GM19467 (cell line): Measurements from ENCODE around the gene SCML2.
"Not testable (repeated sequence)": the region's sequence is repeated elsewhere in the genome, so short reads cannot be mapped to it uniquely, and the experiment has no call there.

Source experiments
- ATAC-seq: cut with Tn5 transposase; IDR thresholded peaks from one replicate; pipeline ENCODE4 v1.9.1; 2021; ENCODE audit warnings: mild to moderate bottlenecking, moderate library complexity; ENCODE audit not compliant: unreplicated experiment

The SCML2 gene

DNA sequence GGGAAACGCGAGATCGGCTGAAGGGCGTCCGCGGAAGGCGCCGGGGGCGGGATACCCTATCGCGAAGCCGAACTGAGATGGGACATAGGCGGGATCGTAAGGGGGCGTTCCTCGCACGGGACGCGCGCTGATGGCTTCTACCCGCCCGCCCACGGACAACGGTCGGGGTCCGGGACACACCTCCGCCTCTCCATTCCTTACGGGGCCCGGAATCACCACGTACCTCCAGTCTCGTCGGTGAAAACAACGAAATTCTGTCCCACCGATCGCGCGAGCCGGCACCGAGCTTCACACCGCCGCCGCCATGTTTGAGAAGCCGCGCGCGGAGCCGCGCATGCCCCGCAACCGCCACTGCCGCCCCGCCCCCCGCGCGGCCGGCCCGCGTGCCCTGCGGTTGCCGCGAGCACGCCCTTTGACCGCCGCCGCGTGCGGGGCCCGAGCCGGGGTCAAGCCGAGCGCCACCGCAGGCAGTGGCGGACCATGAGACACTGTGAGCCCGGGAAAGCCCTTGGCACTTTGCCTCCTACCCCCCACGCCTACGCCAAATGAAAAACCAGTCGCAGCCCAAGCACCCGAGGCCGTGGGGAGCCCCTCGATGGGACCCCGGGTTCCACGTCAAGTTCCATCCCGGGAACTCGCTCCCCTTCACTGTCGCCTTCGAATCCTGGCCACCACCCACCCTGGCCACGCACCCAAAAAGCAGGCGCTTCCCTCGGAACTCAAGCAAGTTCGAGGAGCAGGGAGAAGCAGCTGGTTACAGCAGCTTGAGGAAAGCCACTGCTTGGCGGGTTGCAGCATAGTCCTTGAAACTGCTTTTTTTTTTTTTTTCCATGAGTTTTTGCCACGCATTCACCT is at the start of gene SCML2:
Gene SCML2 (minus strand): TSS at position 320 of the 855 bp plus-strand sequence. CDS start 20,617 bp downstream, outside the sequence.
- ATAC-seq = no peak

DNA sequence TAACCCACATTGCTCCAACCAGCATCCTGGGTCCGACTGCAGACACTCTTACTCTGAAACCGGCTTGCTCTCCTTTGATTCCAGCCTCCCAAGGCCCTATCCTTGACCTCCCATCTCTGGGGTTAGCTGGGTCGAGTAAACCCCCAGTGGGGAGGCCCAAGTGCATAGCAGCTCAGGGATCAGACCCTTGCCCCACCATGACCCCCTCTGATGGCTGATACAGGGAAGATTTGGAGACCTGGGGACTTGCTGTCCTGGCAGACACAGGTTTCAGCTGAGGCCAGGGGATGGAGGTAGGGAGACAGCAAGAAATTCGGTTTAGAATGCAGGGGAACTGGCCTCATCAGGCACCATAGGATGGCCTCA is 47.3 kb upstream of the SCML2 start:
- ATAC-seq = no peak

DNA sequence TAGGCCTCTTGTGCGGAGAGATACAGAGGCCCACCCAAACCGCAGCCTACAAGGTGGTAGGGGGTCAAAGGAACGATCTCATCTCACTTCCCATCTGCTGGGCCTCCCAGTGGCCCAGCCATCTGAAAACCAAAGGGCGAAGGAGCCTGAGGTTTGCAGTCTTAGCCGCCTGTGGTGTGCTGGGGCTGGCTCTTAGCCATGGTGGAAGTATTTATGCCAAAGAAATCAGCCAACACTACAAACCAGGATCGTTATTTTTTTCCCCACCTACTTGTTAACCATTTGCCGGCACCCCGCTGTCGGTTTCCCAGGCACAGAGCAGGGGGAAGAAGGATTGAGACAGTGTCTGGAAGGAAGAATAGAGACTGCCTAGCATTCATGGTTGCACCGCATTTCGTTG is 40.0 kb upstream of the SCML2 start:
- no peak for ATAC-seq

DNA sequence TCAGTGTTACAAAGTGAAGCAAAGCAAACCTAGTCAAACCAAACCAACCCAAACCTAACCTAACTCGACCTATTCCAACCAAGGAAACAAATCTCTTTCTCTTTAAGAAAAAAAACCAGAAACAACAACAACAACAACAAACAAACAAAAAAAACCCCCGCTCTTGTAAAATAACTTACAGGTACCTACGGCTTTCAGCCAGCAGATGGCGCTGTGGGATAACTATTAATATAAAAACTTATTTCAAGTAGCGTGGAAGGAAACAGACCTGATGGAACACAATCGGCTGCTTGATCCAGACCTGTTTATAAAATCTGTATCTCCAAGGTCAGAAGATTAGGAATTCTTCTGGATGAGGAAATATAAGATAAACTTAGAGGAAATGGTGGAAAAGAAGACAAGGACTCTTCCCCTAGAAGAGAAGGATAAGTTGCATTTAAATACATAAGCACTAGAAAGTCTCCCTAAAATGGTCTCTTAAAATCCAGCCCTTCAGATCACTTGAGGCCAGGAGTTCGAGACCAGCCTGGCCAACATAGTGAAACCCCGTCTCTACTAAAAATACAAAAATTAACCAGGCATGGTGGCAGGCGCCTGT is 36.6 kb upstream of the SCML2 start:
- no peak for ATAC-seq

DNA sequence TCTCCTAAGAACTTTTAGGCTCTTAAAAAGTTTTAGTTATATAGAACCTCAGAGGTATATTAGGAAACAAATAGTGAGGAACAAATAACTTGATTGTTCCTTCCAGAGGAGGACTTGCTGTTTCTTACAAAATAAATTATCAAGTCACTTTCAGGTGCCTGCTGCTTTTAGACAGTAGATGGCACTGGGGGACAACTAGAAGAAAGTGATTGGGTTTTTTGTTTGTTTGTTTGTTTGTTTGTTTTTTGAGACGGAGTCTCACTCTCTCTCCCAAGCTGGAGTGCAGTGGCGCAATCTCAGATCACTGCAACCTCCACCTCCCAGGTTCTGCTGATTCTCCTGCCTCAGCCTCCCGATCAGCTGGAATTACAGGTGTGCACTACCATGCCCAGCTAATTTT is 35.5 kb upstream of the SCML2 start:
- no peak for ATAC-seq

DNA sequence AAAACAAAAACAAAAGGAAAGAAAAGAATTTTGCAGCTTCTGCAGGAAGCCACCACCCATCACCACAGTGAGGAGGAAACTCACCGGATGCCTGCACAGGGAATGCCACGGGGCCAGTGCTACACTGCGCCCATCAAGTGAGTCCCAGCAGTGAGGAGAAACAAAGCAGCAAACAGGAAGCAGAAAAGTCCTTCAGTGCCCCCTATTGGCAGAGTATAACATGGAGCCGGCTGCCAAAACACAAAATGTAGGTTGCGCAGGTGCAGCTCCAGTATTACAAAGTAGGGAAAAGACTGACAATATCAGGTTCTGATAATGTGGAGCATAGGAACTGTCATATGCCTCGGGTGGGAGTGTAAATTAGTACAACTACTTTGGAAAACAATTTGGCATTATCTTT is 23.3 kb upstream of the SCML2 start:
- no peak for ATAC-seq

DNA sequence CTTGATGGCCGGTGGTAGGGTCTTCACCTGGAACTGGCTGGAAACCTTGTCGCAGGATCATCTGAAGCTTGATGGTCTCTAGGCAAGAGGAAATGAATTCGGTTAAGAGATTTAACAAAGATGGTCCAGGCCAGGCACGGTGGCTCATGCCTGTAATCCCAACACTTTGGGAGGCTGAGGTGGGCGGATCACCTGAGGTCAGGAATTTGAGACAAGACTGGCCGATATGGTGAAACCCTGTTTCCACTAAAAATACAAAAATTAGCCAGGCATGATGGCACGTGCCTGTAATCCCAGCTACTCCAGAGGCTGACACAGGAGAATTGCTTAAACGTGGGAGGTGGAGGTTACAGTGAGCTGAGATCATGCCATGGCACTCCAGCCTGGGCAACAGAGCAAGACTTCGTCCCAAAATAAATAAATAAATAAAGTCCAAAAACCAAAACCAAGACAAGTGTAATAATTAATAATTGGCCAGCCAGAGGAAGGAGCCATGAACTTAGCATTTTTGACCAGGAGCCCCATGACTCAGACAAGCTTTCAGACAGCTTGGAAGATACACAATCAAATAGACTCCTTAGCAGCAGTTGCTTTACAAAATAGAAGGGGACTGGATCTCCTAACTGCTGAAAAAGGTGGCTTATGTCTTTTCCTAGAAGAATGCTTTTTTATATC is 20.8 kb upstream of the SCML2 start:
- not testable (repeated sequence) for ATAC-seq

DNA sequence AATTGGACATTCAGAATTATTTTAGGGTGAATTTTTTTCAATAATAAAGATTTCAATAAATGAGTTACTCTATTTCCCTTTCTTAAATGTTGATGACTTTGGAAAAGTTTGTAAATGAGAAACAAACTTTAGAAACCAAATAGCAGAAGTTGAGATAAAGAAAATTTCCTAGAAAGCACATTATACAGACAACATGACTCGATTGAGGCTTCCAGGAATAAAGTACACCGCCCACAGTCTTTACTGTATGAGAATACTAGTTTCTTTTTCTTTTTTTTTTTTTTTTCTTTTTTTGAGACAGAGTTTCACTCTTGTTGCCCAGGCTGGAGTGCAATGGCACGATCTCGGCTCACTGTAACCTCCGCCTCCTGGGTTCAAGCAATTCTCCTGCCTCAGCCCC is 14.6 kb upstream of the SCML2 start:
- ATAC-seq = not testable (repeated sequence)

DNA sequence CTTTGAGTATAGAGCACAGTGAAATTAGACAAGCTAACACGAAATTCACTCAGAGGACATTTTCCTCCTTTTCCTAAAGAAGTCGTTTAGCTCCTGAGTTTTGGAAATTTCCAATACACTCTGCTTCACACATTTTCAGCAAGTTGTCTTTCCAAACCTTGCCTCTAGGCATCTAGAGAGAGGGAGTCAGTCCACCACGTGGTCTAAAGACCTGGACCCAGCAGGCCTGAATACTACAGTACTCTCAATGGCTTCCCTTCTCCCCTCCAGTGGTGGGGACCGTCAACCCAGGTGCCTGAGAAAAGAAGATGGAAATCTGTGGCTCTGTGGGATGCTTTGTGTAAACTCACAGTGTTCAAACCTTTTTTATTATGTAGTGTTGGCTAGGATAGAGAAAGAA is 13.9 kb upstream of the SCML2 start:
- ATAC-seq = no peak

DNA sequence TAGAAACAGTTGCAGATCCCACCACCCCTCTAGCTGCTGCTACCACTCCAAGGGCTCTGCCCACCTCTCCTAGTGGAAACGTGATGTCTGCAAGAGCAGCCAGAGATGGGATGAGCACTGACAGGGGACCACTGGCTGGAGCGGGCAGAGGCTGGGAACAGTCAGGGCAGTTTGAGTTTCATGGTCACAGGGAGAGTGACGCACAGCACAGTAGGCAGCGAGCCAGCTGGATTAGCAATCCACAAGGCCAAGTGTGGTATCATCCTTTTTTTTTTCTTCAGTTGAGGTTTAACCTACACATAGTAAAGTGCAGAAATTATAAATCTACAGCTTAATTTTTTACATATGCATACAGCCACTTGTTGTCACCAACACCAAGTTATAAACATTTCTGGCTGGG is 6.4 kb upstream of the SCML2 start:
- ATAC-seq = no peak

DNA sequence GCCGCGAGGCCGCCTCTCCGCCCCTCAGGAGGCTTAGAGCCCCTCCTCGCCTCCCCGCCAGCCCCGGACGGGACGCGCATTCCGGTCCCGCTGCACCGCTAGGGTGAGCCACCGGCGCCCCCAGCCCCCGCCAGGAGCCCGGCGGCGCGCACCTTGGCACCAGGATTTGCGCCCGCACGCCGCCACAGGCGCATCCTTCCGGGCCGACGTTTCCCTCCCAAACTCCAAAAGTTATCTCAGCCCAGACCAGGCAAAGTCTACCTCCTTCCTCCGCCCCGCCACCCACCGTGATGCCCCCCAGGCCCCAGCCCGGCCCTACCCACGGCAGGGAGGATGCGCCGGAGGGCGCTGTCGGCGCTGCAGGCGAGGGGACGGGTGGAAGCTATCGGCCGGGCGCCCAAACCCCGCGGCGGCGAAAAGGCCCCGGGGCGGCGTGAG is 538 bp downstream of the SCML2 start:
- no peak for ATAC-seq

DNA sequence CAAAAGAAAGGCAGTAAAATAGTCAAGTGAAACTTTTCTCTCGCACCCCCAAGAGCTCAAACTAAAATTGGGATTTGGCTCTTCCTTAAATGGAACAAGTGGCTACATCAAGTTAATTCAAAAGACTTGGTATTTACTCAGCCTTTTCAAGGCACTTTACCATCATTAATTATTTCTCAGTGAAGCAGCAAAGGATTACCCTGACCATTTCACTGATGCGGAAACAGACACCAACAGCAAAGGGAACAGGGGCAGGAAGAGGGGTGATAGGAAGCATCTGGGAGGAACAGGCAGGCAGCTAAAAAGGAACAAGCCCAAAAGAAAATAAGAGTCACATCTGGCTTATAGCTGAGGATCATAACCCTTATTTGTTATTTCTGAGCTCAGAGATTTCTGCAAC is 2.7 kb downstream of the SCML2 start:
- ATAC-seq = no peak

DNA sequence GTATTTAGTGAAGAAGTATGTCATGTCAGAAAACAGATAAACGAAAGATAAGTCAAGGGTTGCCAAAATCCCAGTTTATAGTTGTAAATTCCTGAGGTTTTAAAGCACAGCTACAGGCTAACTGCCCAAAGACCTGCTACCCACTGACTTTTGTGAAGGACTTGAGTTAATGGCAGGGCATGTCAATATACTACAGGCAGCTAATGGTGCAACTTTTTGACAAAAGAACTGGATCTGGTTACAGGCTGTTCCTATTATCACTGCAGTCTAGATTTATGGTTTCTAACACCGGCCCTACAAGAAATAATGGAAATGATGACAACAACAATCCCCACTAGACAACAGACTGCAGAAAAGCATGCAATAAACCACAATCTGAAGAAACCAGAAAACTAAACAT is 6.4 kb downstream of the SCML2 start:
- ATAC-seq = no peak

DNA sequence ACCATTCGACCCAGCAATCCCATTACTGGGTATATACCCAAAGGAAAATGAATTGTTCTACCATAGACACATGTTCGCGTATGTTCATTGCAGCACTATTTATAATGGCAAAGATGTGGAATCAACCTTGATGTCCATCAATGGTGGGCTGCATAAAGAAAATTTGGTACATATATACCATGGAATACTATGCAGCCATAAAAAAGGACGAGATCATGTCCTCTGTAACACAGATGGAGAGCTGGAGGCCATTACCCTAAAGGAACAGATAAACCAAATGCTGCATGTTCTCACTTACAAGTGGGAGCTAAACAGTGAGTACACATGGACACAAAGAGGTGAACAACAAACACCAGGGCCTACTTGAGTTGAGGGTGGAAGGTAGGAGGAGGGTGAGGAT is 45.1 kb downstream of the SCML2 start:
- no peak for ATAC-seq

DNA sequence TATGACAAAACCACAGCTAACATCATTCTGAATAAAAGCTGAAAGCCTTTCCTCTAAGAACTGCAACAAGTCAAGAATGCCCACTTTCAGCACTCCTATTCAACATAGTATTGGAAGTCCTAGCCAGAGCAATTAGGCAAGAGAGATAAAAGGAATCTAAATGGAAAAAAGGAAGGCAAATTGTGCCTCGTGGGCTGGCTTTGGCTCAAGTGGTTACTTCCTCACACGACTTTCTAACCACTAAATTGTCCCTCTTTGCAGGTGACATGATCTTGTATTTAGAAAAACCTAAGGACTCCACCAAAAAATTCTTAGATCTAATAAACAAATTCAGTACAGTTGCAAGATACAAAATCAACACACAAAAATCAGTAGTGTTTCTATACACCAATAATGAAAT is 57.2 kb downstream of the SCML2 start:
- ATAC-seq = no peak

DNA sequence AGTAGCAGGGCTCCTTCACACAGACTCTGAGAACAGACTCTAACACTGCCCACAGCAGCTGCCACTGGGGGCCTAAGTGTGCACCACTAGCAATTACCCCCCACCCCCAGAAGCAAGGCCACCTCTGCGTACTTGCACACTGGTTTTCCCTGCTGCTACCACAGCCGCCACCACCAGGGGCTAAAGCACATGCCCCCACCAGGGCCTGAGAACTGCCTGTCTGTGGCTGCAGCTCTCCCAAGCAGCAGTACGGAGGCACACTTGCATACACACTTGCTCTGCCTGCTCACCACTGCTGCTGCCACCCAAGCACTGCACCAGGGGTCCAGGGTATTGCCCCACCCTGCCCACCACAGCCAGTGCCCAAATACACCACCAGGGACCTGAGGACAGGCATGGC is 59.6 kb downstream of the SCML2 start:
- no peak for ATAC-seq

DNA sequence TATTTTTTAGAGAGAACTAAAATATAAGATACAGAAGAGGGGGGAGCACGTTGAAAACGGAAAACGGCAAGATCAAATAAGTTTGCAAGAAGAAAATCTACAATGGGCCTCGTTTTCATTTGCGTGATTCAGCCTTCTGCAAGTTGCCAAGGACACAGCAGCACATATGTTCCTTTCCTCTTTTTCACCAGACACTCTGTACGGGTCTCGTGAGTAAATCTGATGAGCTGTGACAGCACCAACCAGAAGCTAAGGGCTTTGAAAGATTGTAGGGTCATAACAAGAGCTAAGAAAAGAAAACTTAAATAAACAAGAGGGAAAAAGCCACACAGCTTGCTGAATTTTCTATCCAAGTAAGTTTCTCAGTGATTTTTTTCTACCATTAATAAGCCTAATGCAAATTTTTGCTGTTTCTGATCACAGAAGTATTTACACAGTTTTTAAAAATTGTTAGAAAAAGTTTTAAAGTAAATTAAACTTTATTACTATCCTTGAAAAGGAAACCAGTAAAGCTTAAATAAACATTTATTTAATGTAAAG is 63.4 kb downstream of the SCML2 start:
- ATAC-seq = no peak

DNA sequence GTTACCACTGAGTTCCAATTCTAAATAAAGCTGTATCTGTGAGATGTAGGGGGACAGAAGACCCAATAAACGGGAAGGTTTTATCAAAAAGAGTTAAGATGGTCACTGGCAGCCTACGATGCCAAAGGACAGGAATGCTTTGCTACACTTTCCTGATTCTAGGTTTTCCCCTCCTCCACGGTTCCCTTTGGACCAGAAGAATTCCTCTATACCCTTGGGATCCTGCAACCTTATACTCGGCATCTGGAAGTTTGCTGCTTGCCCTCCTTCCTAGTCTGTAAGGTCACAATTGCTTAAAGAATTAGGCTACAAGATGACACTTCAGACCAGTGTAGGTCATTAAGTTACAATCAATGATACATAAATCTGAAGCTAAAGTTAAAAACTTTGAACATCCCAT is 64.3 kb downstream of the SCML2 start:
- no peak for ATAC-seq

DNA sequence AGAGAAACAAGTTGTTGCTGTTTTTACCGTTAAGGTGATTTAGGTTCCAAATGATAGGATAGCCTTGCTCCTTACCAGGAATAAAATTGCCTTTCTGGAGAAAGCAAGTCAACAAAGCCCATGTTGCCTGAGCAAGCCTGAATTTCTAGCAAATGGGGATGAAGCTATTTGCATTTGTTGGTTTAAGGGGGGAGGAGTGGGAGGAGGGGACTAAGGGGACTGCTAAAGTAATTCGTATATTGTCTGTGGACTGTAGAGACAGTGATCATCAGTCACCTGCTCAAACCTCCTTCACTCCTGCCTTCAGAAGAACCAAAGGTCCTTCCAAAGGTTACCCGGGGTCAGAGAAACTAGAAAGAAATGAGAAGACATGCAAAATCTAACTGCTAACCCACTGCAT is 65.8 kb downstream of the SCML2 start:
- ATAC-seq = no peak

DNA sequence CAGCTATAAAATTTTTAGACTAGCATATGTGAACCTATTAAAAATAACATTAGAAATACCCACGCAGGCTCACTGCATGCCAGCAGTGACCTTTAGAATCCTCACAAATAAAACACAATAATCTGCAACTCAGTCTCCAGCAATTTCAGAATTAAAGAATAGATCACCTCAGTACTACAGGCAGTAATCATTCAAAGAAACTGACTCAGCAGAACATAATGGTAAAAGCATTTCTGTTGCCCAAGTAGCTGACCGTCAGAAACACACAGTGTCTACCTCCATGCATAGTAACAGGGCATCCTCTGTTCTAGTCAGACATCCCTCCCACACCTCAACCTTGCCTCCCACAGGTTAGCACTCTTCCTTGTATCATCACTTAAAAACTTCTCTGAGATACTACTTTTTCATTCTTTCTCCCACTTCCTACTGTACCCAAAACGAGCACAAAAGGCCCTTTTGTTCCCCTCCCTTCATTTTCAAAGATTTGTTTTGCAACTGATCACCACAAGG is 68.1 kb downstream of the SCML2 start:
- ATAC-seq = no peak

DNA sequence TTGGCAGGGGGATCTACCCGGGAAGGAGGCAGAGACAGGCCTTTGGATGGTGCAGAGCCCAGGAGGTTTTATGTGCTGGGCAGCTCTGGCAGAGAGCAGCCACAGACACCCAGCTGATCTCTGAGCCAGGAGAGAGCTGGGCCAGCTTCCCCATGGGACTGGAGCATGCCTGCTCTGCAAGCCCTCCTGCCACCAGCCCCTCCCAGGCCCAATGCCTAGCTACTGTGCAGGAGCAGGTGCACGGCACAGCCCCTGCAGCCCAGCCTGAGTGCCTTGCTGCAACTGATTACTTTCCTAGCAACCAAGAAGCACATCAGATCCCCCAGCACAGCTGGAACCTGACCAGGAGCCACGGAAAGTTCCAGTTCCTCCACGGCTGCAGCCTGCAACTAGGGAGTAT is 76.0 kb downstream of the SCML2 start:
- ATAC-seq = no peak

DNA sequence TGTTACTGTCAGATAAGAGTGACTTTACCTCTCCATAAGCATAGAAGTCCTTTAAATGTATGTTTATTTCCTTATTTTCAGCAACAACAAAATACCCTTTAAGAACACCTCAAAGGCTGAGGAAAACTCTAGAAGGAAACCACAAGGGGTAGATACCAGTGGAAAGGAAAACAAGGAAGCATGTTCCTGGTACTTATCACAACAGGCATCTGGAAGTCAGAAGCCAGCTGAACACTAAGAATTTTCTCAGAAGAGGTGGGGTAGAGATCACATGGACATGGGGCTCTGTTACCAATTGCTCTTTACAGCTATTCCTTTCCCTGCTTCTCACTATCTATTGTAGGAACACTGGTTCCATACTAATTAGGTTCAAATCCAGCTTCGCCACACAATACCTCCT is 82.3 kb downstream of the SCML2 start:
- no peak for ATAC-seq
